Osteoblast (primary cell): ENCODE data around the gene PRPF8. TPM values are rescaled to one million over a fixed set of nuclear protein-coding genes. Genes with fewer than 3 reads are reported as not detected.
A peak's percentile ranks its signal among the peaks of the same experiment; 100 is the strongest.

Experiments
- DNase-seq: peaks from one replicate; pipeline ENCODE4 v3.0.0; 2011; ENCODE audit warnings: low spot score, mixed read lengths; ENCODE audit not compliant: insufficient read length; ENCODE audit errors: missing footprints
- H2AFZ ChIP-seq: 2 replicates; pipeline ENCODE4 v1.6.0; 2011; ENCODE audit warnings: mild to moderate bottlenecking, low read length
- H3K27ac ChIP-seq: 2 replicates; pipeline ENCODE4 v1.5.1; 2011; ENCODE audit warnings: mild to moderate bottlenecking, low read depth, low read length, moderate library complexity
- H3K27me3 ChIP-seq: 2 replicates; pipeline ENCODE4 v1.6.0; 2012; ENCODE audit warnings: mild to moderate bottlenecking, control low read depth, inconsistent platforms, low read length, moderate library complexity; ENCODE audit not compliant: insufficient read depth
- H3K36me3 ChIP-seq: 2 replicates; pipeline ENCODE4 v1.5.1; 2011; ENCODE audit warnings: mild to moderate bottlenecking, low read length, control low read depth, moderate library complexity; ENCODE audit not compliant: insufficient read depth
- H3K4me1 ChIP-seq: 2 replicates; pipeline ENCODE4 v1.5.1; 2011; ENCODE audit warnings: mild to moderate bottlenecking, low read length, control low read depth, moderate library complexity; ENCODE audit not compliant: insufficient read depth
- H3K4me2 ChIP-seq: 2 replicates; pipeline ENCODE4 v1.6.0; 2011; ENCODE audit warnings: mild to moderate bottlenecking, low read length; ENCODE audit not compliant: insufficient read depth
- H3K4me3 ChIP-seq: fragments of 200-600 bp; sonication (generic); 3 replicates; pipeline ENCODE4 v1.5.1; 2012; ENCODE audit warnings: mild to moderate bottlenecking, low read length, inconsistent platforms; ENCODE audit not compliant: insufficient read depth
- H3K79me2 ChIP-seq: 2 replicates; pipeline ENCODE4 v1.6.0; 2012; ENCODE audit warnings: mild to moderate bottlenecking, low read length, control low read depth, inconsistent platforms; ENCODE audit not compliant: insufficient read depth
- H3K9me3 ChIP-seq: 2 replicates; pipeline ENCODE4 v1.5.1; 2011; ENCODE audit warnings: low read depth, low read length, control low read depth
- H4K20me1 ChIP-seq: 2 replicates; pipeline ENCODE4 v1.6.0; 2012; ENCODE audit warnings: mild to moderate bottlenecking, low read length, control low read depth; ENCODE audit not compliant: insufficient read depth
- CTCF ChIP-seq: IDR thresholded peaks from 2 replicates; pipeline ENCODE4 v1.5.1; 2011; ENCODE audit warnings: mild to moderate bottlenecking, low read depth, low read length, moderate library complexity; ENCODE audit errors: extremely low read depth
- total RNA-seq: library from RNA; depleted of rRNA; stranded (reverse); fragments of >200 nt; gene quantifications from 2 replicates; pipeline ENCODE4 v1.2.3, GENCODE V29; 2012

The PRPF8 gene
- total RNA-seq, 1 donor: 107 TPM

GRCh38 chr17:1713160-1713877, 28.7 kb upstream of the PRPF8 start:
- Histone ChIP-seq H3K36me3 (peaks cover 30% of the 10 kb centered on the region), H3K79me2 (peaks cover 42% of the 10 kb centered on the region), H4K20me1 (peaks cover 48% of the 10 kb centered on the region), H3K9me3 (no peaks in the 10 kb centered on the region), H3K4me3 (peak overlapping the region; percentile 93), H3K27ac (peak overlapping the region; percentile 71), H3K4me1 (peaks cover 49% of the 10 kb centered on the region), H3K4me2 (peak overlapping the region; percentile 98), H2AFZ (no peak overlapping the region), H3K27me3 (no peaks in the 10 kb centered on the region)
- DNase-seq: peak; percentile 76
- no peak for TF ChIP-seq CTCF

GRCh38 chr17:1712271-1712670, 27.6 kb upstream of the PRPF8 start:
- H3K27ac ChIP-seq: peak overlapping the region; percentile 71
- peak overlapping the region; percentile 98 for H3K4me2 ChIP-seq
- H3K4me3 ChIP-seq: peak overlapping the region; percentile 93
- H4K20me1 ChIP-seq: peaks cover 51% of the 10 kb centered on the region
- TF ChIP-seq CTCF: no peak
- H3K4me1 ChIP-seq: peaks cover 41% of the 10 kb centered on the region
- peak; percentile 66 for DNase-seq
- no peak overlapping the region for H2AFZ ChIP-seq
- H3K79me2 ChIP-seq: peaks cover 42% of the 10 kb centered on the region
- H3K9me3 ChIP-seq: no peaks in the 10 kb centered on the region
- H3K27me3 ChIP-seq: no peaks in the 10 kb centered on the region
- peaks cover 30% of the 10 kb centered on the region for H3K36me3 ChIP-seq

- Histone ChIP-seq H3K4me3 (peak overlapping the region; percentile 93), H3K9me3 (no peaks in the 10 kb centered on the region), H3K27ac (peak overlapping the region; percentile 71), H4K20me1 (peaks cover 51% of the 10 kb centered on the region), H3K79me2 (peaks cover 42% of the 10 kb centered on the region), H3K4me1 (peaks cover 40% of the 10 kb centered on the region), H3K4me2 (peak overlapping the region; percentile 98), H3K27me3 (no peaks in the 10 kb centered on the region), H3K36me3 (peaks cover 30% of the 10 kb centered on the region), H2AFZ (no peak overlapping the region)
- DNase-seq: peak; percentile 76
- no peak for TF ChIP-seq CTCF
Measured at GRCh38 chr17:1711804-1712203, 27.1 kb upstream of the PRPF8 start.

GRCh38 chr17:1710807-1711553, 26.3 kb upstream of the PRPF8 start:
- DNase-seq: peak; percentile 73
- no peak for TF ChIP-seq CTCF
- Histone ChIP-seq H4K20me1 (peaks cover 51% of the 10 kb centered on the region), H3K4me1 (peaks cover 40% of the 10 kb centered on the region), H3K36me3 (peaks cover 30% of the 10 kb centered on the region), H3K27ac (no peak overlapping the region), H2AFZ (no peak overlapping the region), H3K4me2 (peak overlapping the region; percentile 98), H3K79me2 (peaks cover 42% of the 10 kb centered on the region), H3K4me3 (peak overlapping the region; percentile 73), H3K9me3 (no peaks in the 10 kb centered on the region), H3K27me3 (no peaks in the 10 kb centered on the region)
